HG02943 (cell line): ENCODE data around the gene KDM2B.
"Not testable (repeated sequence)": the region's sequence is repeated elsewhere in the genome, so short reads cannot be mapped to it uniquely, and the experiment has no call there.

Source experiments
- ATAC-seq: cut with Tn5 transposase; IDR thresholded peaks from one replicate; pipeline ENCODE4 v1.9.1; 2021; ENCODE audit warnings: mild to moderate bottlenecking, low read depth, moderate library complexity; ENCODE audit not compliant: unreplicated experiment

The KDM2B gene

DNA sequence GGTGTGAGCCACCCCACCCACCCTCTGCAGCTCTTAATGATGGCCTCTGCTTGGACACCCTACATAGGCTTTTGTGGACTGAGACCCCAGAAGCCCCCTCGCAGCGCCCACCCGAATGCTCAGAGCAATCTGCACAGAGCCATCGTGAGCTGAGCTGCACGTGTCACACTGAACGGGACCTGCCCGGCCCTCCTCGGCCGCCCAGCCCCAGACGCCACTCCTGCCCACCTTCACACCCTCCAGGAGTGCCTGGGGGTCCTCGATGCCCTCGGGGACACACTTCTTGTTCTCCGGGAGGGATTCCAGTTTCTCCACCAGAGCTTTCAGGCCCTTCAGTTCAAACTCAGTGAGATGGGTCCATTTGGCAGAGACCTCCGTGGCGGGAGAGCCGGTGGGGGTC lies 71.5 kb downstream of the KDM2B start:
- ATAC-seq: no peak

DNA sequence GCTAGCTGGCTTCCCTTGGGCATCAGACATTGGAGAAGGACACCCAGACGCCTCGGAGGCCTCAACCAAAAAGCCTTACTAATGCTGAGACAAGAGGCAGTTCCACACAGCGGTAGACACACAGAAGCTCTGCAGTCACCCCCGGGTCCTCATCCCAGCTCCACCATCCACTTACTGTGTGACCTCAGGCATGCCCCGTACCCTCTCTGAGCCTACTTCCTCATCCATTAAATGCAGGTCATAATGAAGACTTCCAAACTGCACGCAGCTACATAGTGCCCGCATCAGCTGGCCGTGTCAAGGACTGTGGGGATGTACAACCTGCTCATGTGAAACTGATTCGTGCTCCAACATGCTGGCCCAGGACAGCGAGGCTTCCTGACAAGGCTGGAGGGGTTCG lies 72.3 kb downstream of the KDM2B start:
- ATAC-seq: no peak

DNA sequence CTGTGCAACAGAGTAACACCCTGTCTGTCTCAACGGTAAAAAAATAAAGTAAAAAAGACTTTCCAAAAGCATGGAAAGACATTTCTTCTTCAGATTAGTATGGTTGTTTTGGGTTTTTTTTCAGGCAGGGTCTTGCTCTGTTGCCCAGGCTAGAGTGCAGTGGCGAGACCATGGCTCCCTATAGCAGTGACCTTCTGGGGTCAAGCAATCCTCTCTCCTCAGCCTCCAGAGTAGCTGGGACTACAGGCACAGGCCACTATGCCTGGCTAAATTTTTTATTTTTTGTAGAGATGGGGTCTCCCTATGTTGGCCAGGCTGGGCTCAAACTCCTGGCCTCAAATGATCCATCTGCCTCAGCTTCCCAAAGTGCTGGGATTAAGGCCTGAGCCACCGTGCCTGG lies 72.8 kb downstream of the KDM2B start:
- no peak for ATAC-seq

DNA sequence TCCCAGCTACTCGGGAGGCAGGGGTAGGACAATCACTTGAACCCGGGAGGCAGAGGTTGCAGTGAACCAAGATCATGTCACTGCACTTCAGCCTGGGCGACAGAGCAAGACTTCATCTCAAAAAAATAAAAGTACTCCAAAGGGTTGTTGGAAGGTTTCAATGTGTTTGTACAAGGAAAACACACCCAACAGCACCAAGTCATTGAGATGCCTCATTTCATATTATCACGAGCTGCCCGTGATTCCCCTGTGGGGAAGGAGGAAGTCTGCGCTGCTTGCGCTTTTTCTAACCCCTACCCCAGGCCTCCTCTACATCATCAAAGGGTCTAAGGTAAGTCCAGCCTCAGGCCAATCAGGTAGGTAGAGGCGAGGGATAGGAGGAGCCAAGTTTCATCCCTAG lies 73.6 kb downstream of the KDM2B start:
- no peak for ATAC-seq

DNA sequence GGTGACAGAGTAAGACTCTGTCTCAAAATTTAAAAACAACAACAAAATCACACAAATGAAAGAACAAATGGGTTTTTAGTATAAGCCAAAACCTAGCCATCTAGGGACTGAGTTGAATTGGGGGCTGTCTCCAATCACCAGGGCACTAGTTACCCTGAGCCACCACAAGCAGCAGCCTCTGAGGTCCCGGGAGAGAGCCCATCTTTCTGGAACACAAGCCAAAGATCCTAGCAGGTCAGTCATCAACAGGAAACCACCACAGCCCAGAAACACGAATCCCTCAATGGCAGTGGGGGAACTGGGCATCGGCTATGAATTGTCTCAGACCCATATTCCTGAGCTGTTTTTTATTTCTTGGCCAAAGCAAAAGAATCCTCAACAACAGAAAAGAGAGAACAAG lies 75.3 kb downstream of the KDM2B start:
- no peak for ATAC-seq

DNA sequence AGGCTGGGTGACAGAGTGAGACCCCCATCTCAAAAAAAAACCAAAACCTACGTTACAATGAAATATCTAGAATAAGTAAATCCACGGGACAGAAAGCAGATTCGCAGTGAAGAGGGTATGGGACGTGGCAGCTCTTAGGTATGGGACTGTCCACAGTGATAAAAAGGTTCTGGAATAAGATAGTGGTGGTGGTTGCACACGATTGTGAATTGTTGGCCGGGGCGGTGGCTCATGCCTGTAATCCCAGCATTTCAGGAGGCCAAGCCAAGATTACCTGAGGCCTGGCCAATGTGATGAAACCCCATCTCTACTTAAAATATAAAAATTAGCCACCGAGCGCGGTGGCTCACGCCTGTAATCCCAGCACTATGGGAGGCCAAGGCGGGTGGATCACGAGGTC lies 76.3 kb downstream of the KDM2B start:
- ATAC-seq: no peak

DNA sequence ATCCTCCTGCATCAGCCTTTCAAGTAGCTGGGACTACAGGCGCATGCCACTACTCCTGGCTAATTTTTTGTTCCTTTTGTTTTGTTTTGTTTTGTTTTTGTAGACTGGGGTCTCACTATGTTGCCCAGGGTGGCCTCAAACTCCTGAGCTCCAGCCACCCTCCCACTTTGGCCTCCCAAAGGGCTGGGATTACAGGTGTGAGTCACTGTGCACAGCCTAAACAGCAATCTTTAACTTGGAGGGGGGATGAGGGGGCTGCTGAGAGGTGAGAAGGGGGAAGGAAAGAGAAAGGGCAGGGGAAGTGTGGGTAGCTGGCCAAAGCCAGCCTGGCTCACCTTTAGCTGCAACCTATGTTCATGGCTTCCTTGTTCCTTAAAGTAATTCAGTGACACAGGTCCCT lies 77.4 kb downstream of the KDM2B start:
- no peak for ATAC-seq

DNA sequence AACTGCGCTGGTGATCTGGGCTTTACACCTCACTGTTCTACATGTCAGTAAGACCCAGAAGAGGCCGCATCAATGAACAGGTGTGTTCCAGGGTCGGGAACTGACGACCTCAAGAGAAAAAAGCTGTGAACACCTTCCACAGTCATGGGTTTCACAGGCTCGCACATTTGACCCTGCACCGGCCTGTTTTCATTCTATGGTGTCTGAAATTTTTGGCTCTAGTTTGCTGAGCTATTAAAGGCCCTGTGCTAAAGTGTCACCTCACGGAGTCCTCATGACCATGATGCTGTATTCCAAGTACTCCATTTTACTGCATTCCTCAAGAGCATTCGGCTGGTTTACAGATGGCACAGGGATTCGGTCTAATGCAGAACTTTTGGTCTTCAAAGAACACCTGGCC lies 78.9 kb downstream of the KDM2B start:
- no peak for ATAC-seq

DNA sequence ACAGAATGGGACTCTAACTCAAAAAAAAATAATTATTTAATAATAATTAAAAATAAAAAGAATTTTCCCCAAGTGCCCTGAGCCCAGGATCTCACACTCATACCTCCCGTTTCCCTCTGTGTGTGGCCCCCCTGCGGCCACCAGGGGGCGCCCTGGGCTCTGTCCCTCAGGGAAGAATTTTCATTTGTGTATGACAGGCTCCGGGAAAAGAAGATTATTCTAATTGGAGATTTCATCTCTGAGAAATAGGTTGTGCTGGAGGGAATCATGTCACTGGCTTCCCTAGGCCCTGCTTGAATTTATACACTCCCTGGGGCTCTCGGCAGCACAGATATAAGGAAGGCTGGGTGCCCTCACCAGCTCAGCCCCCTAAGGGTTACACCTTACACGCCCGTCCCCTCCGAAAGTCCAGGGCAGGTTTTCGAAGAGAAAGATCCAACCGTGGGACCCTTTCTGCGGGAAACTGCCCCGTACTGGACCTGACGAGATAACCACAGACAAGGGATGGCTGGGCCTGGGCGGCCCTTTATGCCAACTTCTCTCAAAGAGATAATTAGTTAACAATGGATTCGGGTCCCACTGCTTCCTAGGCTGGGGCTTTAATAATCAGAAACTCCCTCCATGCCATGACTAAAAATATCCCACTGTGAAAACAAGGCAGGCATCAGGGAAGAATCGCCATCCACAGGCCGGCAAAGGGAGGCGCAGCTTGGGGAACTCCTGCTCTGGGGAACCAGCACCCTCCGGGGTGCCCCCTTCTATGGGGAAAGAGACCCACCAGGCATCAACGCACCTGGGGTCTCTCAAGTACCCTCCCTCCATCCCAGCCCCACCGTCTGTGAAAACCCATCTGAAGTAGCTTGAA lies 80.7 kb downstream of the KDM2B start:
- no peak for ATAC-seq

DNA sequence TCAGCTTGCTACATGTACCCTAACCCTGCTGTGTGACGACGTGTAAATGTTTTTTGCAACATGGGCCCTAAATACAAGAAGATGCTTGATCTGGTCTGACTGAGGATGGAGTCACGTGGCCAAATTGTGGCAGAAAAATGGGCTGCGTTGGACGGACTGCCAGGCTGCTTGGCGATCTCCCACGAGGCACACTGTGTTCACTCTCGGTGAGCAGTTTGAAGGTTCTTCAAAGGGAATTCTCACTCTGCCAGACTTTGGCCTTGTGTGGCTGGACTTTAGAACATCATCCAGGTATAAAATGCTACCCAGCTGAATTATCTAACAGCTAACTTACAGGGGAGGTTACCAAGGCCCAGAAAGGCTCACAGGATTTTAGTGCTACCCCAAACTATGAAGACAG lies 85.1 kb downstream of the KDM2B start:
- ATAC-seq: no peak

DNA sequence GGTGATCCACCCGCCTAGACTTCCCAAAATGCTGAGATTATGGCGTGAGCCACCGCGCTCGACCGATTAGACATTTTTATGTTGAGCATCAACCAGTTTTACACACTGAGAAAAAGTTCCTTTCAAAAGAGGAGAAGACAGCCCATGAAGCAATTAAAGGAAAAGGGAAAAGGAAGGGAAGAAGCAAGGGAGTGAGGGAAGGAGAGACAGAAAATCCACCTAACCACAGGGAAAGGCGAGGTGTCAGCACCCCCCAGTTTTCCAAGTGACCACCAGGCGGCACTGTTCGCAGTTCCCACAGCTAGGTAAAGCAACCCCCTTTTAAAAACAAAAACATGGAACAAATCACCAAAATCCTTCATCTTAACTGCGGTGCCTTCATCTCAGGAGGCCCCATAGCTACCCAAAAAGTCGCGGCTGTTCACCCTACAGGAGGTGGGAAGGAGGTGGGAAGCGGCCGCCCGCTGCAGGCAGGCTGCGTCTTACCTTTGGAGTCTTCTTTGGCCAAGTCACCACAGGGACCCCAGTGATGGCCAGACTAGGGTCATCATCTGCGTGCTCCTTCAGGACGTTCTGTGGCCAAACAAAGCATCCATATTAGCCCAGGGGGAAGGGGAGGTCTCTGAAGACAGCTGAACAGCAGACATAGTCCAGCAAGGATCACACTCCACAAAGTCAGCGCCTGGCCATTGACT lies 86.6 kb downstream of the KDM2B start:
- no peak for ATAC-seq

DNA sequence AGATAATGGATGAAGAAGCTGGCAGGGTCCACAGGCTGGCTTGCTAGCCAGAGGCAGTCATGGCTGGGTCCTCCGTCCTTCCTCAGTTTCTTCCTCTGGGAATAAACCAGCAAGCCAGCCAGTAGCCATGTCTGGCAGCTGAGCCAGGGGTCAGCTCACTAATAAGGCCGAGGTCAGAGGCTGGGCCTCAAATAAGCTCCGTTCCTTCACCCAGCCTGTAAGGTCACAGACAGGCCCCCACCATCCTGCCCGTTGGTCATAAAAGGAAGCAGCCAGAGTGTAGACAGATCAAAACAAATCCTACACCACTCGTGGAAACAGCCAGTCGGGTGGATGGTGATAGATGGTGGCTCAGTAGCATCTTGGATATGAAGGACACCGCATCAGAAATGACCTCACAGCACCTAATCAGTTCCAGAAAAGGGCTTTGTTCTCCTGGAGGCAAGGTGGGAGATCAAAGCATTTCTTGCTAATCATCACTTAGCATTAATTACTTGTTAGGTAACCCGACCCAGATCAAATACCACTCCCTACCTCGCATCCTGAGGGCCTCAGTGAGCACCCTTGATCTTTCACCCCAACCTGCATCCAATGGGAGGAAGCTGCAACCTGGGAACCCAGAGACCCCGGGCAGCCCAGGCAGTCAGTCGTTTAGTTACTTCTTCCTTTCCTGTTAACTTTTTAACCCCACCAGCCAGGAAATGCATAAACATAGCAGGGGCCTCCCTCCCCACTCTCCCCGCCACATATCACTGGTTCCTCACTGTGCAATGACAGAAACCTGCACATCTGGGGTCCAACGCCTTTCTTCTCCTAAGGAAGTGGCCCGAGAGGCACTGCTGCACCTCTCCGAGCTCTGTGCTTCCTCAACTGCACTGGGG lies 90.2 kb downstream of the KDM2B start:
- ATAC-seq: no peak

DNA sequence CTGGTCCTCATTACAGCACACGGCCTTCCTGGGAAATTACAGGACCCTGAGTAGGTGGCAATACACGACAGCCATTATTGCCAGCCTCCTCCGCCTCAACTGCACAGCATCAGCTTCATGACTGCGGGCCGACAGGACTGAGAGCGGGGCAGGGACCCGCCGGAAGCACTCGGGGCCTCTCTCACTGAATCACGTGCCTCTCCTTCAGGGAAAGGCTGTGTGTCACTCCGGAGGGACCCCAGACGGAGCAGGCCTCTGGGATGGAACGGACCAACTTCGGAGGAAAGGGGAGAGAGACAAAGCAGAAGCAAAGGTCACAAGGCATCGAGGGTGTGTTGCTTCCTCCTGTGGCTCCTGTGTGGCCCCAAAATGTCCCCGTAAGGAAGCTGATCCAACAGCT lies 90.9 kb downstream of the KDM2B start:
- no peak for ATAC-seq

DNA sequence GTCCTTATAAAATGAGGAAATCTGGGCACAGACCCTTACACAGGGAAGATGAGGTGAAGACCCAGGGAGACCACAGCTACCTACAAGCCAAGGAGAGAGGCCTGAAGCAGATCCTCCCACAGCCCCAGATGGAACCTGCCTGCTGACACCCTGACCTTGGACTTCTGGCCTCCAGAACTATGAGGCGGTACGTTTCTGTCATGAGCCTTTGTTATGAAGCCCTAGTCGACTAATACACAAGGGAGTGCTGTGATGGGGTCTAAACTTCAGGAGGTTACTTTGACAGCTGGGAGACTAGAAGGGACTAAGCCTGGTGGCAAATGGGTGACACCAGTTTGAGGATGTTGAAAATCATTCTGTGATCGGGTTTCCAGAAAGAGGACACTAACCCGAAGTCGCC lies 95.9 kb downstream of the KDM2B start:
- ATAC-seq: no peak

DNA sequence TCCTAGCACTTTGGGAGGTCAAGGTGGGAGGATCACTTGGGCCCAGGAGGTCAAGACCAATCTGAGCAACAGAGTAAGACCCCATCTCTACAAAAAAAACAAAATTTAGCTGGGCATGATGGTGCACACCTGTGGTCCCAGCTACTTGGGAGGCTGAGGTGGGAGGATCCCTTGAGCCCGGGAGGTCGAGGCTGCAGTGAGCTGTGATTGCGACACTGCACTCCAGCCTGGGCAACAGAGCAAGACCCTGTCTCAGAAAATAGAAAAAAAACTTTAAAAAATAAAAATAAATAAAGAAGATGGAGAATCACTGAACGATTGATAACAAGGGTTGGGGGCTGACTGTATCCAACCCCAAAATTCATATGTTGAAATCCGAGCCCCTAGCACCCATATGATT lies 96.3 kb downstream of the KDM2B start:
- ATAC-seq: not testable (repeated sequence)

DNA sequence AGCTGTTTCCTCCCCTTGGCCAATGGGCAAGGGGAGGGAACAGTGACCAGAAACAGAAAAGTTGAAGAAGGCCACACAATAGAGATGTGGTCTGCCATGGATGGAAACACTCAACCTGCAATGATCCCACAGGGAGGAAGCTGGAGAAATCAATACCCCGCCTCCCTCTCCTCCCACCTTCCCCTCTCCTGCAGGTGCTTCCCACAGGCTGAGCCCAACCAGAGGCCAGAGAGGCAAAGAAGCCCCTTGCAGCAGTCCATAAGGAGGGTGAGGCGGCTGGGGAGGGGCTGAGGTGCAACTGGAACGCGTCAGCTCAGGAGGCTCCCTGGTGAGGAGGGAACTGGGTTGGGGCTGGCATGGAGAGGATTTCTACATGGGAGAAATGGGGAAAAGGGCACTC lies 96.9 kb downstream of the KDM2B start:
- ATAC-seq: no peak

DNA sequence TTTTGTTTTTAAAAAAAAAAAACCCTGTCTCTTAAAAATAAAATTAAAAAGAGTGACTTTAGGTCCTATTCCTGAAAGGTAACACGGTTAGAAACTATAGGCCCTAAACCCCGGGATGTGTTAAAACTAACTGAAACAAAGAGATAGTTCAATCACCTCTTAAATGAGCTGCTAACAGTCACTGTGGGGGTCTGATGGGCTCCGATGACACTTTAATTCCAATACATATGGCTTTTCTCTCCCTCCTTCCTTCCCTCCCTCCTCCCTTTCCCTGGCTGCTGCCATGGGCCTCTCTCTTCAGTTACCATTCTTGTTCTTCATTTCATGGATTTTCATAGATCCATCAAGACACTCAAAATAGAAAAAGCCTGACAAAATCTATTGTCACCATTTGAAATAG lies 104.3 kb downstream of the KDM2B start:
- no peak for ATAC-seq

DNA sequence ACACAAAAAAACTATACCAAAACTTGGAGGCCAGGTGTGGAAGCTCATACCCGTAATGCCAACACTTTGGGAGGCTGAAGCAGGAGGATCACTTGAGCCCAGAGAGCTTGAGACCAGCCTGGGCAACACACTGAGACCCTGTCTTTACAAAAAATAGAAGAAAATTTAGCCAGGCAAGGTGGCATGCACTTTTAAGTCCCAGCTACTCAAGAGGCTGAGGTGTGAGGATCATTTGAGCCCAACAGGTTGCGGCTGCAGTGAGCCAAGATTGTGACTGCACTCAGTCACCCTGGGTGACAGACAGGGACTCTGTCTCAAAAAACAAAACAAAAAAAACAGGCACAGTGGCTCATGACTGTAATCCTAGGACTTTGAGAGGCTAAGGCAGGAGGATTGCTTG lies 105.5 kb downstream of the KDM2B start:
- ATAC-seq: no peak

DNA sequence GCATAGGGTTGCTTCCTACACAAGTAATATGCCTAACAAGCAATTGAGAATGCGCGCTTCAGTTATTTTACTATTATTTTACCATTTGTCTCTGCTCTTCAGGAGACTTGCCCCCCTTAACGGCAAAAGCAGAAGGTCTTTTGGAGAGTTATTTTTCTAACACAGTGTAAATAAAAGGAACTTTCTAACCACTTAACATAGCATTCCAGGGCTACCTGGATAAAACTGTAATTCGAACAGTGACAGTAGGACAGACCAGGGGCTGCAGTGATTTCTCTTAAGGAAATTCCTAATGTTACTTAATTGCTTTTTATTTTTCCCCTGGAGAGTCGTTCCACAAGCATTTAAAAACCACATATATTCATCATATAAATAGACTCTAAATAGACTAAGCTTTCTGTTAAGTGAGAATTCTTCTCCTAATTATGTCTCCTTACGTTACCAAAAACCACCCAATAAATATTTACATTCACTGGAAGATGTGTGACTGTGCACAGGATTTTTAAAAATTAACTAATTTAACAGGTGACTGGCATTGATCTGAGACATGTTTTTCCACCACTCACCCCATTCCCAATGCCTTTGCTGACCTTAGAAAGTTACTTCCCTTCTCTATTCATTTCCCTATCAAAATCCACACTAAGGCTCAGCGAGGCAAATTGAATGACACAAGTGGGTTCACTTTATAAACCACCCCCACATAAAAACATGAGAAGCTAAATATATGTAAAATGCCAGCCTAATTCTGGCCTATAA lies 108.5 kb downstream of the KDM2B start:
- ATAC-seq: no peak

DNA sequence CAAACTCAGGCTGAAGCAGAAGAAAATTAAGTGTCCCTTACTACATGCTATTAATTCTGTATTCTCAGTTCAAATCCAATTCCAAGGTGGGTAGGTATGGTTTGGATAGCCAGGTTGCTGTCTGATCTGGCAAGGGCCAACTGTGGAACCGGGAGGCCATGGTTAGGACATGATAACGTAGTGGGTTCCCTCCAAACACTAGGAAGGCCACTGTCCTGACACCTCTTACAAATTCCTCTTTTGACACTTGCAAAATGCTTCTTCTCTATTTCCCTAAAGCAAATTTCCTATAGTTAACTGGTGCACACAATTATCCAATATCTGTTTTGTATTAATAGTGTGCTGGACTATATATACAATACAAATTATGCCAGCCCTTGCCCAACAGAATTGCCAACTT lies 110.1 kb downstream of the KDM2B start:
- no peak for ATAC-seq

DNA sequence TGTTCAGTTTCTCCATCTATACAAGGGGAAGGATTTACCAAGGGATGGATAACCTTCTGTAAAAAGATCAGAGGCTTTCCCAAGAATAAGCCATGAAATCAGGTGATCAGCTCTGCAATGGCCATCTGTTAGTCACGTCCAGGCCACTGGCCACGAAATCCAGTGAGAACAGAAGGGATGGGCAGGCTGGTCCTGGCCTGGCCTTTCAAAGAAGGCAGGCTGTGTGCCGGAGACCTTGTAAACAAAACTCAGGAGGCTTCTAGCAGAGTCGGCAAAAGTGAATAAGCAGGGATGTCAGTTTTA lies 112.4 kb downstream of the KDM2B start:
- ATAC-seq: no peak
